GM12878 (cell line): ENCODE data around the gene IRGQ. TPM values are rescaled to one million over a fixed set of nuclear protein-coding genes. Genes with fewer than 3 reads are reported as not detected.
A peak's percentile ranks its signal among the peaks of the same experiment; 100 is the strongest.

Experiments
- ASH2L ChIP-seq: fragments of 300-600, 200-600 bp; sonication (generic); IDR thresholded peaks from 2 replicates; pipeline ENCODE4 v1.6.1; 2017; ENCODE audit warnings: low read depth, mild to moderate bottlenecking, borderline replicate concordance
- ATF3 ChIP-seq: IDR thresholded peaks from 2 replicates; pipeline ENCODE4 v1.6.1; 2011; ENCODE audit warnings: low read depth, mild to moderate bottlenecking, low read length, moderate library complexity, borderline replicate concordance; ENCODE audit errors: extremely low read depth
- CREB1 ChIP-seq: IDR thresholded peaks from 2 replicates; pipeline ENCODE4 v1.6.1; 2012; ENCODE audit warnings: low read depth, mild to moderate bottlenecking, inconsistent platforms
- CREM ChIP-seq: IDR thresholded peaks from 2 replicates; pipeline ENCODE4 v1.6.1; 2014; ENCODE audit warnings: antibody characterized with exemption, low read depth
- EGR1 ChIP-seq, 2 experiments: IDR thresholded peaks; 1 replicate in 1 of 2; 2 replicates in 1 of 2; pipeline ENCODE4 v1.6.1; 2011 to 2012; ENCODE audit warnings: low read depth in 2 of 2, low read length in 2 of 2, borderline replicate concordance in 1 of 2, mild to moderate bottlenecking in 1 of 2, moderate library complexity in 1 of 2
- GABPA ChIP-seq: IDR thresholded peaks from 2 replicates; pipeline ENCODE4 v1.6.1; 2014; ENCODE audit warnings: antibody characterized with exemption, low read depth, mild to moderate bottlenecking, inconsistent platforms
- HDAC6 ChIP-seq: fragments of 200-600 bp; sonication (generic); IDR thresholded peaks from one replicate; pipeline ENCODE4 v1.8.0; 2017; ENCODE audit warnings: antibody characterized with exemption; ENCODE audit not compliant: unreplicated experiment
- IKZF1 ChIP-seq: fragments of 450-650 bp; conservative IDR thresholded peaks from 2 replicates; pipeline ENCODE4 v1.6.1; 2017; ENCODE audit warnings: antibody characterized with exemption, mild to moderate bottlenecking
- IRF5 ChIP-seq: fragments of 450-650 bp; IDR thresholded peaks from 2 replicates; pipeline ENCODE4 v1.6.1; 2017; ENCODE audit warnings: borderline replicate concordance
- JUND ChIP-seq: IDR thresholded peaks from 2 replicates; pipeline ENCODE4 v1.6.1; 2012; ENCODE audit warnings: low read depth, mild to moderate bottlenecking, low read length, improper control_type of control experiment, moderate library complexity
- KLF5 ChIP-seq: fragments of 450-650 bp; IDR thresholded peaks from 2 replicates; pipeline ENCODE4 v1.6.1; 2014; ENCODE audit warnings: mild to moderate bottlenecking; ENCODE audit not compliant: partially characterized antibody
- LARP7 ChIP-seq: fragments of 450-650 bp; IDR thresholded peaks from 2 replicates; pipeline ENCODE4 v1.6.1; 2017; ENCODE audit warnings: mild to moderate bottlenecking
- NFXL1 ChIP-seq: fragments of 450-650 bp; IDR thresholded peaks from 2 replicates; pipeline ENCODE4 v1.6.1; 2017; ENCODE audit warnings: antibody characterized with exemption, mild to moderate bottlenecking, borderline replicate concordance
- PKNOX1 ChIP-seq: fragments of 450-650 bp; IDR thresholded peaks from 2 replicates; pipeline ENCODE4 v1.6.1; 2016; ENCODE audit warnings: mild to moderate bottlenecking
- RBBP5 ChIP-seq: fragments of 200-600 bp; sonication (generic); conservative IDR thresholded peaks from 2 replicates; pipeline ENCODE4 v1.6.1; 2016
- REST ChIP-seq: IDR thresholded peaks from 2 replicates; pipeline ENCODE4 v1.6.1; 2012; ENCODE audit warnings: mild to moderate bottlenecking, low read depth, low read length
- RFX5 ChIP-seq: IDR thresholded peaks from 2 replicates; pipeline ENCODE4 v1.6.1; 2011; ENCODE audit warnings: low read depth, low read length, improper control_type of control experiment
- SKIL ChIP-seq: fragments of 450-650 bp; IDR thresholded peaks from 2 replicates; pipeline ENCODE4 v1.6.1; 2017; ENCODE audit warnings: mild to moderate bottlenecking, low read depth, inconsistent platforms; ENCODE audit not compliant: poor library complexity, severe bottlenecking
- SREBF2 ChIP-seq: IDR thresholded peaks from 2 replicates; pipeline ENCODE4 v1.6.1; 2012; ENCODE audit warnings: mild to moderate bottlenecking, low read length
- polyA plus RNA-seq, 11 experiments: library from polyadenylated mRNA; depleted of rRNA in 4 of 11; unstranded in 6 of 11; stranded (reverse) in 5 of 11; fragments of >200 nt; fragmentation: Nextera tagmentation in 4 of 11; fragmentation: Illumina TruSeq in 1 of 11; extraction: Ambion mirVana in 4 of 11; extraction: Trizol in 1 of 11; gene quantifications; 1 replicate in 1 of 11; 2 replicates in 10 of 11; pipeline versions ENCODE4 v1.2.1 to v1.2.3, GENCODE V29; 2011 to 2016; ENCODE audit warnings: inconsistent platforms in 2 of 11, missing spikeins in 2 of 11, low read depth in 1 of 11
- total RNA-seq, 4 experiments: library from RNA; depleted of rRNA in 3 of 4; stranded (reverse); fragments of >200 nt in 3 of 4; fragmentation: Illumina TruSeq in 1 of 4; extraction: Trizol in 1 of 4; gene quantifications; 2 replicates each; pipeline versions ENCODE4 v1.2.1 to v1.2.3, GENCODE V29; 2013 to 2021

The IRGQ gene
- total and polyA plus RNA-seq, 10 of the 15 experiments (the other 5 are each of a cell fraction or from before 2014, with no cell fraction given) = 3.3 to 20.8 (median 9.0) TPM

GRCh38 chr19:43595999-43596841, at the start of gene IRGQ, which contains the start of gene ZNF576 (continued):
- TF ChIP-seq REST (no peak), GABPA (no peak), EGR1 (IDR thresholded peaks at IDR 0.05; ENCODE audit: borderline replicate concordance in 1 of 2, low read depth in 2 of 2, low read length in 2 of 2) (peak in 1 of 2 experiments; percentile 76; a peak in 2 of 3 replicates), SREBF2 (no peak), JUND (peak; percentile 41; the same call in 1 of the 2 replicates), KLF5 (peak; percentile 92), NFXL1 (no peak), RBBP5 (no peak), PKNOX1 (peak; percentile 39), SKIL (peak; percentile 50), ASH2L (no peak), LARP7 (peak; percentile 94), IRF5 (peak; percentile 98), ATF3 (peak; percentile 78; the same call in 1 of the 2 replicates), RFX5 (peak; percentile 62; the same call in 1 of the 2 replicates), CREM (peak; percentile 99), CREB1 (peak; percentile 100), HDAC6 (no peak), IKZF1 (peak; percentile 100)
